HG02588 (cell line): Measurements from ENCODE around the gene RANGAP1.

Source experiments
- ATAC-seq: cut with Tn5 transposase; IDR thresholded peaks from one replicate; pipeline ENCODE4 v1.9.1; 2021; ENCODE audit warnings: mild to moderate bottlenecking, moderate library complexity; ENCODE audit not compliant: unreplicated experiment

Gene RANGAP1

DNA sequence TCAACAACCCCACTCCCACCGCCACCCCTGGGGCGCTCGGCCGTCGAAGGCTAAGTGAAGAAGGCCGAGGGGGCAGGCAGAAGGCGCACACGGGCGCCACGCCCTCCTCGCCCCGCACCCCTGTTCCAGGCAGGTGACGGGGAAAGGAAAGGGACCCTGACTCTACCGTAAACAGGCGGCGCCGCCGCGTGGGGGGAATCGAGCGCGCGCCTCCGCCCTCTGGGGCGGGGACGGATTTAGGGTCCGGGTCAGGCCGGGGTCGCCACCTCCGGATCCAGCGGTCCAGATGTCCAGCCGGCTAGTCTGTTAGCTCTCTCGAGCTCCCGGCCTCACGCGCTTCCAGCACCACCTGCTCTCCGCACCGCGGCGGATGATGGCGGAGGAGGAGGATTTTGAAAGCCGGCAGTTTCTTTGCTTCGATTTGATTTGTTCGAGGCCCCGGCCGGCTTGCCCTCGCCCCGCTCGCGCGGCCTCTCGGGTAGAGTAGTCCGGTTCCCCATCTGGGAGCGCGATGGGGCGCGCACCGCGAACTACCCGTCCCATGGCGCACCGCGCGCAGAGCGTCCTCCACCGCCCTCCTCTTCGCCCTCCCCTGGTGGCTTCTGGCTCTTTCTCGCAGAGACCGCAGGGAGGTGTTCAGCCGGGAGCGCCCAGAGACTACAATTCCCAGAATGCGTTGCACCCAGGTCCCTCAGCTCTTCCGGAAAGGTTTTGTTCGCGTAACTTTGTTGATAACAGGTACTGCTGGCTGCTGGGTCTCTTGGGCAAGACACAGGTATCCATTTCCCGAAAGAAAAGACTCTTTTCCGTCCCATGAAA is at the start of gene RANGAP1:
Gene RANGAP1, minus strand, starts transcription at position 368 of the 819 bp plus-strand sequence. CDS start 5,143 bp downstream, outside the sequence.
- ATAC-seq: peak; percentile 93

GRCh38 chr22:41334951-41335635 is 49.1 kb upstream of the RANGAP1 start:
- ATAC-seq: no peak

GRCh38 chr22:41334215-41334614 is 48.2 kb upstream of the RANGAP1 start:
- ATAC-seq: no peak

DNA sequence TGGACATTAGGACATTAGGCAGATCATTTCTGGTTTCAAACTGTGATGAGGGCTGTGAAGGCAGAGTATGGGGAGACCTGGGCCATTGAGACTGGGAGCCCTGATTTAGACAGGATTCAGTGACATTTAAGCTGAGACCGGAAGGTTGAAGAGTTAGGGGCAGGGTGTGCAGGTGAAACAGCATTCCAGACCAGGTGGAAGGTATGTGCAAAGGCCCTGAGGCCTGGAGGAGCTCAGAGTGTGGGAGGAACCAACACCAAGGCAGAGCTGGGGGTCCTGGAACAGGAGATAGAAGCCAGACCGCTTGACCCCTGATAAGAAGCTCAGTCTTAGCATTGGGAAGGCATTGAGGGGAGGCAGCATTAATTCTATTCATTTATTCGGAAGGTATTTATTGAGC is 47.8 kb upstream of the RANGAP1 start:
- no peak for ATAC-seq

- ATAC-seq: no peak
Observed at GRCh38 chr22:41332217-41332939, 46.4 kb upstream of the RANGAP1 start.

DNA sequence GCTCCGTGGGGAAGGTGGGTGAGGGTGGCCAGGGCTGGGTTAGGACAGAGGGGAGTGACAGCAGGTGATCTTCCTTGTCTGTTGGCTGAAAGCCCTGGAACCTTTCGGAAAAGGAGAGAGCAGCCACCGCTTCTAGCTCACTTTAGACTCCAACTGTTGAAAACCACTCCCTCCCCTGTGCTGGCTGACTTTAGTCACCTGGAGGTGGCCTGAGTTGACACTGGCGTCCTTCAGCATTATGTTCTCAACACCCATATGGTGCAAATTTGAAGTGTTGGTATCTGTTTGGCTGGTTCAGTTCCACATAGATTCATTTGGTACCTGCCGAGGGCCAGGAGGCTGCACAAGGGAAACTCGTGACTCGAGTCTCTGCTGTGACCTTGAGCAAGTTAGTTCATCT is 44.2 kb upstream of the RANGAP1 start:
- no peak for ATAC-seq

DNA sequence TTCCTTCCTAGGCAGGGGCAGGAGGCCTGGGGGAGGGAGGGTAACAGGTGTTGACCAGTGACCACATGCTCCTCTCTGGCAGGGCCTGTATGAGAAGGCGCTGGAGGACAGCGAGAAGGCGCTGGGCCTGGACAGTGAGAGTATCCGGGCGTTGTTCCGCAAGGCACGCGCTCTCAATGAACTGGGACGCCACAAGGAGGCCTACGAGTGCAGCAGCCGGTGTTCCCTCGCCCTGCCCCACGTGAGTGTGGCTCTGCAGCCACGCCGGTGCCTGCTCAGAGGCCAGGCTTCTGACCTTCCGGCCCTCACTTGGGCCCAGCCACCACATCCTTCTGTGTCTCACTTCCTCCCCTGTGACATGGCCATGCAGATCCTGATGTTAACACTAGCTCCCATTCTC is 41.1 kb upstream of the RANGAP1 start:
- no peak for ATAC-seq

- ATAC-seq: no peak
Observed at GRCh38 chr22:41324821-41325528, 39.0 kb upstream of the RANGAP1 start.

DNA sequence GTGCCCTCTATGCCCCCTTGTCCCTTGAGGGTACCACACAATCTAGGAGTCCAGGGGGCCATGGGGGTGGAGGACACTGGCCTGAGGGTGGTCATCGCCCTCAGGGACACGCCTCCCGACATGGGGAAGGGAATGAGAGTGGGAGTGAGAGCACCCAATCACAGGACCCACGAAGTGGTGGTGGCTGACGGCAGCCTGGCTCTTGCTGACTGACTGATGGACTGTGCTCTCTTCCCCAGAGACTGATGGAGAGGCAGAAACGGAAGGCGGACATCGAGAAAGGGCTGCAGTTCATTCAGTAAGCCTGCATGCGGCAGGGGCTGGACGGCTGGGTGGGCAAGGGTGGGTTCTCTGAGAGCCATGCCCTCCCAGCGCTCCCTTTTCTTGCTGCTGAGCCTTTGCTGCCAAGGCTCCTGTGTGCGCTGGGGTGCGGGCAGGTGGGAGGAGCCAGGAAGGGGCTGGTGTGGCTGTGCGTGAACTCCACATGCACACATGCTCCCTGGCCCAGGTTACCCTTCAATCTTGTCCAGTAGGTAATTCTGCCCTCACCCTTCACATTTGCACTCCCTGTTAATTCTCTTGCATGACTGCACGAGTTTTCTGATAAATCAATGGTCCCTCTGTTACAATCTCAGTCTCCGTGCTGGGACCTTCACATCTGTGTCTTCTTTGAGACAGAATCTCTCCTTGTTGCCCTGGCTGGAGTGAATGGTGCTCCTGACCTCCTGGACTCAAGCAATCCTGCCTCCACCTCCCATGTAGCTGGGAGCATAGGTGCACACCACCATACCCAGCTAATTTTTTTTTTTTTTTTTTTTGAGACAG is 34.6 kb upstream of the RANGAP1 start:
- no peak for ATAC-seq

DNA sequence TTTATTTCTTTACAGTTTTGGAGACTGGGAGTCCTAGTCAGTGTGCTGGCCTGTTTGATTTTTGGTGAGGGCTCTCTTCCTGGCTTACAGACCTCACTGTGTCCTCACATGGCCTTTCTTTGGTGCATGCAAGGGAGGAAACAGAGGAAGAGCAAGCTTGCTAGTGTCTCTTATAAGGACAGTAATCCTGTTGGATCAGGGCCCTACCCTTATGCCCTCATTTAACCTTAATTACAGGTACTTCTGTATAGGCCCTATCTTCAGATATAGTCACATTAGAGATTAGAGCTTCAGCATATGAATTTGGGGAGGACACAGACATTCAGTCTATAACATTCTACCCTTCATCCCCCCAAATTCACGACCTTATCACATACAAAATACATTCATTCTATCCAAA is 29.6 kb upstream of the RANGAP1 start:
- ATAC-seq: no peak

DNA sequence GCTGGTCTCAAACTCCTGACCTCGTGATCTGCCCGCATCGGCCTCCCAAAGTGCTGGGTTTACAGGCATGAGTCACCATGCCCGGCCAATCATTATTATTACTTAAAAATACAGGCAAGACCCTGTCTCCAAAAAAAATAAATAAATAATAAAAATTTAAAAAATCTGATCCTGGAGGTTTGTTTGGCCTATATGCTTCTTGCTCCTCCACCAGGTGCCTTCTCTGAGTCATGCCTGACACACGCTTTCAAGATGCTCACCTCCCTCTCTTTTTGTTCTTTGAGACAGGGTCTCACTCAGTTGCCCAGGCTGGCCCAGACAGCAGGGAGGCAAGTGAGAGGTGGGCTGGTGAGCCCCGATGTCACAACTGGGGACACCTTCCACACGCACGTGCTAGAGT is 28.8 kb upstream of the RANGAP1 start:
- ATAC-seq: no peak

- no peak for ATAC-seq
Observed at GRCh38 chr22:41311487-41311886, 25.5 kb upstream of the RANGAP1 start.

DNA sequence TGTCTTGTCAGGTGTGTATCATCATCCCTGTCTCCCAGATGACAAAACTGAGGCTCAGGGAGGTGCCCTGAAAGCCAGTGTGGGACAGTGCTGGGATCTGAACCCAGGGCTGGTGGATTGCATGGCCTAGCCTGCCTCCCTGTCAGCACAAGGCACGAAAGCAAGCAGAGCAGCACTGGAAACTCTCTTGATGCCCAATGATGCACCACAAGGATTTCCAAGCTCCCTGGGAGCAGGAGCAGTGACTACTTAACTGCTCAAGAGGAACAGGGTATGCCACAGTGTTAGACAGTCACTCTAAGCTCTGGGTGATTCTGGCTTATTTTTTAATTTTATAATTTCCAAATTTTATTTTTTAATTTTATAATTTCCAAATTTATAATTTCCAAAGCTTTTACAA is 24.3 kb upstream of the RANGAP1 start:
- ATAC-seq: no peak

- ATAC-seq: no peak
Observed at GRCh38 chr22:41308544-41308947, 22.6 kb upstream of the RANGAP1 start.

GRCh38 chr22:41308054-41308453 is 22.1 kb upstream of the RANGAP1 start:
- no peak for ATAC-seq

DNA sequence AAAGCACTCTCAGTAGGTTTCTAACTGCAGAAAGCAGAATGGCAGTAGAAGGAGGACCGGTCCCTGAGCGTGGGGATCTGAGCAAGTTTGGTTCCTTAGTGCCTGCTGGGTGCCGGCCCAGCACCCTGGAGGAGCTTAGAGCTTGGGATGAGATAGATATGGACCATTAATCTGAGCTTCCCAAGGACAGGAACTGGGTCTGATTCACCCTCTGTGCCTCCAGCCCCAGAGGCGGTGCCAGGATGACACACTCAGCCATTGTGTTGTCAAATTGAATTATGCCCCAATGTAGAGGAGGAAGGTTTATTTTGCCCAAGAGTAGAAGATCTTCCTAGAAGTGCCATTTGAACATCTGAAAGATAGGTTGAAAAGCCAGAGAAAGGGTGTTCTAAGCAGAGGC is 19.7 kb upstream of the RANGAP1 start:
- no peak for ATAC-seq

- no peak for ATAC-seq
Observed at GRCh38 chr22:41302811-41303210, 16.8 kb upstream of the RANGAP1 start.

- ATAC-seq: no peak
Observed at GRCh38 chr22:41302021-41302767, 16.2 kb upstream of the RANGAP1 start.
